Calu3 (cell line): ENCODE data around the gene SCN3B. TPM values are rescaled to one million over a fixed set of nuclear protein-coding genes. Genes with fewer than 3 reads are reported as not detected.

Experiments used
- BruUV-seq: library from RNA; stranded (reverse); fragments of 400-500 nt; replicated peaks from 2 replicates; lab custom pipeline; 2021; lab: Mats Ljungman, UMichigan
- CTCF ChIA-PET: fragments of 300-600 bp; sonication (Branson Sonifier 250); formaldehyde crosslinking; loops from one replicate; lab custom pipeline; 2022; ENCODE audit warnings: antibody characterized with exemption; lab: Charles Lee
- DNase-seq: peaks from one replicate; pipeline ENCODE4 v3.0.0; 2022
- H3K27ac Mint-ChIP-seq: one replicate; pipeline ENCODE4 v1.8.0; 2022; ENCODE audit warnings: mixed read lengths; ENCODE audit not compliant: unreplicated experiment
- H3K27me3 Mint-ChIP-seq: one replicate; pipeline ENCODE4 v1.8.0; 2022; ENCODE audit warnings: mixed read lengths; ENCODE audit not compliant: unreplicated experiment
- H3K36me3 Mint-ChIP-seq: one replicate; pipeline ENCODE4 v1.8.0; 2022; ENCODE audit warnings: mild to moderate bottlenecking, moderate library complexity, mixed read lengths; ENCODE audit not compliant: insufficient read depth, unreplicated experiment
- H3K4me1 Mint-ChIP-seq: one replicate; pipeline ENCODE4 v1.8.0; 2022; ENCODE audit warnings: mild to moderate bottlenecking, low read depth, mixed read lengths; ENCODE audit not compliant: unreplicated experiment
- H3K4me3 Mint-ChIP-seq: one replicate; pipeline ENCODE4 v1.8.0; 2022; ENCODE audit warnings: mild to moderate bottlenecking, low read depth, moderate library complexity, mixed read lengths; ENCODE audit not compliant: unreplicated experiment
- H3K9me3 Mint-ChIP-seq: one replicate; pipeline ENCODE4 v1.8.0; 2022; ENCODE audit warnings: low read depth, mixed read lengths; ENCODE audit not compliant: unreplicated experiment
- intact Hi-C: fragments of 100-400 bp; cut with micrococcal nuclease; formaldehyde crosslinking; loops from one replicate; pipeline ENCODE4 v1.10.0; 2022; ENCODE audit not compliant: unreplicated experiment
- total RNA-seq: library from RNA; stranded (reverse); gene quantifications from 2 replicates; pipeline ENCODE4 v1.2.3, GENCODE V29; 2022
- TF ChIP-seq, protein P1 (sequence below): fragments of 200-600 bp; IDR thresholded peaks from one replicate; pipeline ENCODE4 v1.8.0; 2022; ENCODE audit warnings: antibody characterized with exemption; ENCODE audit not compliant: unreplicated experiment

The SCN3B gene
- total RNA-seq, 1 experiment from 2014 or later = 0.45 TPM

DNA sequence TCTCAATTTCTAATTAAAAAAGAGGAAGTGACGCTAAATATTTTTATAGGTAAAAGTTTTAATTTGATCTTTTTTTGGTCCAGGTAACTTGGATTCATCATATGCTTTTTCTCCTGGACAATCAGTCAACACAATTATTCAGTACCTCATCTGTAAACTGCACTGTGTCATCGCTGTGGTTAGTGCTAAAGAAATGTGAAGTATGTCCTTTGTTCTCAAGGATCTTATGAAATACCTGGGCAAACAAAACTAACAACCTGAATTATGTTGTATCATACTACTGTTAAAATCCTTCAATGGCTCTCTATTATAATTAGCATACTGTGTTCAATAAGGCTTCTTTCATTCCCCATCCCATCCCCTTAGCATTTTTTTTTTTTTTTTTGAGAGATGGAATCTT, 19.9 kb upstream of the SCN3B start:
- TF ChIP-seq, protein P1, sequence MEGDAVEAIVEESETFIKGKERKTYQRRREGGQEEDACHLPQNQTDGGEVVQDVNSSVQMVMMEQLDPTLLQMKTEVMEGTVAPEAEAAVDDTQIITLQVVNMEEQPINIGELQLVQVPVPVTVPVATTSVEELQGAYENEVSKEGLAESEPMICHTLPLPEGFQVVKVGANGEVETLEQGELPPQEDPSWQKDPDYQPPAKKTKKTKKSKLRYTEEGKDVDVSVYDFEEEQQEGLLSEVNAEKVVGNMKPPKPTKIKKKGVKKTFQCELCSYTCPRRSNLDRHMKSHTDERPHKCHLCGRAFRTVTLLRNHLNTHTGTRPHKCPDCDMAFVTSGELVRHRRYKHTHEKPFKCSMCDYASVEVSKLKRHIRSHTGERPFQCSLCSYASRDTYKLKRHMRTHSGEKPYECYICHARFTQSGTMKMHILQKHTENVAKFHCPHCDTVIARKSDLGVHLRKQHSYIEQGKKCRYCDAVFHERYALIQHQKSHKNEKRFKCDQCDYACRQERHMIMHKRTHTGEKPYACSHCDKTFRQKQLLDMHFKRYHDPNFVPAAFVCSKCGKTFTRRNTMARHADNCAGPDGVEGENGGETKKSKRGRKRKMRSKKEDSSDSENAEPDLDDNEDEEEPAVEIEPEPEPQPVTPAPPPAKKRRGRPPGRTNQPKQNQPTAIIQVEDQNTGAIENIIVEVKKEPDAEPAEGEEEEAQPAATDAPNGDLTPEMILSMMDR = no peak
- Mint-ChIP-seq H3K27ac (no peak overlapping the region), H3K4me3 (no peak overlapping the region), H3K27me3 (peaks cover 14% of the 10 kb centered on the region), H3K36me3 (no peaks in the 10 kb centered on the region), H3K4me1 (no peaks in the 10 kb centered on the region), H3K9me3 (no peaks in the 10 kb centered on the region)
- intact Hi-C loops = no loop called here
- no peak for DNase-seq
- no TSS peak for BruUV-seq
- CTCF ChIA-PET = no interaction called here

DNA sequence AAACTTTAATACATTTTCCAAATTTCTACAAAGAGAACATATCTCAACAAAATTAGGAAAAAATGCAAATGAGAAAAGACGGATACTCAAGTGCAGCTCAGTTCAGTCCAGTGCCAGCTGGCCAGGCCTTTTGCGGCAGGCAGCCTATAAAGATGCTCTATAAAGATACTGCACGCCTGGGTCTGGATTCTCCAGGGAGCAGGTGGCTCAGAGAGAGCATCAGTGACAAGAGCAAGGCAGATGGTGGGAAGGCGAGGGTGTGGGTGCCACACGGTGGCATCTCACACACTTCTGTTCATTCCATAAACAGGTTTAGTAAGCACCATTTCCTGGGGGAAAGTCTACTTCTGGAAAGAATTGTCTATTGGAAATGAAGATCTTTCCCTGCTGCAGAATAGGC, 18.1 kb upstream of the SCN3B start:
- no TSS peak for BruUV-seq
- CTCF ChIA-PET = no interaction called here
- TF ChIP-seq, protein P1 = no peak
- Mint-ChIP-seq H3K36me3 (no peaks in the 10 kb centered on the region), H3K27ac (no peak overlapping the region), H3K27me3 (peaks cover 14% of the 10 kb centered on the region), H3K4me1 (no peaks in the 10 kb centered on the region), H3K4me3 (no peak overlapping the region), H3K9me3 (no peaks in the 10 kb centered on the region)
- no peak for DNase-seq
- intact Hi-C loops = no loop called here

GRCh38 chr11:123671534-123671933, 17.1 kb upstream of the SCN3B start:
- no TSS peak for BruUV-seq
- TF ChIP-seq, protein P1 = no peak
- H3K27me3 Mint-ChIP-seq = peaks cover 13% of the 10 kb centered on the region
- no peak overlapping the region for H3K4me3 Mint-ChIP-seq
- no peaks in the 10 kb centered on the region for H3K9me3 Mint-ChIP-seq
- H3K4me1 Mint-ChIP-seq = no peaks in the 10 kb centered on the region
- no peak overlapping the region for H3K27ac Mint-ChIP-seq
- no peak for DNase-seq
- intact Hi-C loops = no loop called here
- no peaks in the 10 kb centered on the region for H3K36me3 Mint-ChIP-seq
- CTCF ChIA-PET = no interaction called here

DNA sequence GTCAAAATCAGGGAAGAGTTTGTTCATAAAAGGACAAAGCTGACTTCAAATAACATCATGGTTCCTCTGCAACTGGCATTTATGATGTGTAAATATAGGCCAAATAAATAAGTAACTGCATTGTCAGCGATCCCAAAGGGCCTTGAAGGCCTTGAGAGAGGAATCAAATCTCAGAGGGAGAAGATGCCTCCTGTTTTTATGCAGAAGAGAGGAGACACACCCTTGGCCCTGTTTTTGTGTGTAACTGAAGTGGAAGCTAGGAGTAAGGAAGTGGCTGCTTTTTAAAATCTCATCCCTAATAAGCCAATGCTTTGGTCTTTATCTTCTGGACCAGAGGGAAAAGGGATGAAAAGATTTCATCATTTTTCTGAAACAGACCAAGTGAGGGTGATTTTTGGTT, 15.7 kb upstream of the SCN3B start:
- no peaks in the 10 kb centered on the region for H3K36me3 Mint-ChIP-seq
- no peak overlapping the region for H3K4me3 Mint-ChIP-seq
- CTCF ChIA-PET = no interaction called here
- H3K27me3 Mint-ChIP-seq = peaks cover 14% of the 10 kb centered on the region
- no peak for DNase-seq
- TF ChIP-seq, protein P1 = no peak
- H3K27ac Mint-ChIP-seq = no peak overlapping the region
- no TSS peak for BruUV-seq
- intact Hi-C loops = no loop called here
- H3K9me3 Mint-ChIP-seq = no peaks in the 10 kb centered on the region
- no peaks in the 10 kb centered on the region for H3K4me1 Mint-ChIP-seq
